IMR-90 (cell line): ENCODE data around the gene IGF2R.

Experiments
- CEBPB ChIP-seq: IDR thresholded peaks from 2 replicates; pipeline ENCODE4 v1.6.1; 2012; ENCODE audit warnings: low read depth, low read length, improper control_type of control experiment
- TF ChIP-seq, protein P1 (sequence below): conservative IDR thresholded peaks from 2 replicates; pipeline ENCODE4 v1.5.1; 2012; ENCODE audit warnings: mild to moderate bottlenecking, low read depth, low read length, improper control_type of control experiment

DNA sequence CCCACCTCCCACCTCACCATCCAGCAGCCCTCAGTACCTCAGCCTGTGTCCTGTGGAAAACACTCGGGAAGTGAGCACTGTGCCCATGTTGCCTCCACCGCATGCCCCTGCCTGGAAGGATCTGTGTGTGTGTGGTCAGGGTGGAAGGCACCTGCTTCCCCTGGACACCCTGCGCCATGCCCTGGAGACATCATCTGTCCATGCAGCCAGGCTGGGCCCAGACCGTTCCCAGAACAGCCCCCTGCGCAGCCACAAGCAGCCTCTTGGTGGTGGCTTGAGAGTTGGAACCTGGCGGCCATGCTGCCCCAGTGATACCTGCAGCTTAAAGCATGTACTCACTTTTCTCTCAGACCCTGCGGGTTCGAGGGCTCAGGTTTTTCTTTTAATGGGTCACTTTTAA, 117.9 kb downstream of the IGF2R start:
- no peak for TF ChIP-seq CEBPB
- TF ChIP-seq, protein P1, sequence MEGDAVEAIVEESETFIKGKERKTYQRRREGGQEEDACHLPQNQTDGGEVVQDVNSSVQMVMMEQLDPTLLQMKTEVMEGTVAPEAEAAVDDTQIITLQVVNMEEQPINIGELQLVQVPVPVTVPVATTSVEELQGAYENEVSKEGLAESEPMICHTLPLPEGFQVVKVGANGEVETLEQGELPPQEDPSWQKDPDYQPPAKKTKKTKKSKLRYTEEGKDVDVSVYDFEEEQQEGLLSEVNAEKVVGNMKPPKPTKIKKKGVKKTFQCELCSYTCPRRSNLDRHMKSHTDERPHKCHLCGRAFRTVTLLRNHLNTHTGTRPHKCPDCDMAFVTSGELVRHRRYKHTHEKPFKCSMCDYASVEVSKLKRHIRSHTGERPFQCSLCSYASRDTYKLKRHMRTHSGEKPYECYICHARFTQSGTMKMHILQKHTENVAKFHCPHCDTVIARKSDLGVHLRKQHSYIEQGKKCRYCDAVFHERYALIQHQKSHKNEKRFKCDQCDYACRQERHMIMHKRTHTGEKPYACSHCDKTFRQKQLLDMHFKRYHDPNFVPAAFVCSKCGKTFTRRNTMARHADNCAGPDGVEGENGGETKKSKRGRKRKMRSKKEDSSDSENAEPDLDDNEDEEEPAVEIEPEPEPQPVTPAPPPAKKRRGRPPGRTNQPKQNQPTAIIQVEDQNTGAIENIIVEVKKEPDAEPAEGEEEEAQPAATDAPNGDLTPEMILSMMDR = no peak
